ENCODE data around the gene CMTM1.

DNA sequence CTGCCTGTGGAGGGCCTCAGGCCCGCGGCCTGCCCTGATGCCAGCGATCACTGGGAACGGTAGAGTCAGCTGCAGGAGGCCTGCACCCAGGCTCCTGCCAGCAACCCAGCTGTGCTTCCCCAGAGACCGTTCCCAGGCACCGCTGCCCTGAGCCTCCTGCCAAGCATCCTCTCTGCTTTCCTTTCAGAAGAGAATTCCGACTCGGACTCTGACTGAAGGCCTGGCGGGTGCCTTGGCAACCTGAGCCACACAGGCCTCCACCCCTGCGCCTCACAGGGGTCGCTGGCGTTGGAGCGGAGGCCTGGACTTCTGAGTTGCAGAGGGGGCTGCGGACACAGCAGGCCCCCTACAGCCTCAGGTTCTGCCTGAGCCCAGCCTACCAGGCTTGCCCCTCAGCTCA is 46.2 kb downstream of the CMTM1 start:
- TF ChIP-seq CTCF (IDR thresholded peaks at IDR 0.05; ENCODE audit: borderline replicate concordance, extremely low read depth, low read length, poor library complexity, severe bottlenecking) (no peak), EZH2 (IDR thresholded peaks at IDR 0.05; ENCODE audit: borderline replicate concordance, low read depth, low read length, severe bottlenecking) (no peak)

Measured in DND-41 (cell line).